HK-2 (cell line): ENCODE results near the gene MST1.

Source experiments
- DNase-seq: peaks from one replicate; pipeline ENCODE4 v3.0.0-alpha.2; 2018; ENCODE audit not compliant: unreplicated experiment

Gene MST1

DNA sequence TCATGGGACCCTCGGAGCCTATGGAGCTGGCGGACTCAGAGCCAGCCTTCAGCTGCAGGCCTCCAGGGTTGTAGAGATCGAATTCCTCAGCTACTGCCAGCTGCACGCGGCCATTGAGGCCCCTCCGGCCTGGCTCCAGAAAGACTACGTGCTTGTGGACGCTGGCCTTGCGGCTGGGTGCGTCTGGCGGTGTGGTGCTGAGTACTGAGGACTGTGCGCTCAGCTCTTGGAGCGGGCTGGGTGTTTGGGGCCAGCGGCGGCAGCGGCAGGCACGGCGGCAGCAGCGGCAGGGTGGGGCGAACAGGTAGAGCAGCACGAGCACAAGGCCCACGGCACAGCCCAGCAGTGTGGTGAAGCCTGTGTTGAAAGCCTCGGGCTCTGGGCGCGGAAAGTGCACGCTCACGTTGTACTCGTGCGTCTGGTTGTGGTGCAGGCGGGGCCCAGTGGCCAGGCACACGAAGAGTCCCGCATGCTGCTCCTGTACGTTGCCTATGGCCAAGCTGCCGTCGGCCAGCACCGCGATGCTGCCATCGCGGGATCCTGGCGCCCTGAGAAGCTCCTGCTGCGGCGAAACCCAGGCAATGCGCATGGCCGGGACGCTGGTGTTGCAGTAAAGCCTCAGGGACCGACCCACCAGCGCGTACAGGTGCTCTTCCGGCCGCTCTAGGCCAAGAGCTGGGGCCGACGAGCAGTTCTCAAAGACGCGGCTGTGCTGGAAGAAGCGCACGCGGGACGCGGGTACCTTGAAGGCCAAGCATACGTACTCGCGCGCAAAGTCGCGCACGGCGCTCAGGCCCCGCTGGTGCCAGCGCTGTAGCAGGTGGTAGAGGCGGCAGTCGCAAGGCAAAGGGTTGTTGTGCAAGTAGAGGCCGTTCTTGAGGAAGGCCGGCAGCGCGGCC, 28.9 kb upstream of the MST1 start:
- DNase-seq, result no peak

DNA sequence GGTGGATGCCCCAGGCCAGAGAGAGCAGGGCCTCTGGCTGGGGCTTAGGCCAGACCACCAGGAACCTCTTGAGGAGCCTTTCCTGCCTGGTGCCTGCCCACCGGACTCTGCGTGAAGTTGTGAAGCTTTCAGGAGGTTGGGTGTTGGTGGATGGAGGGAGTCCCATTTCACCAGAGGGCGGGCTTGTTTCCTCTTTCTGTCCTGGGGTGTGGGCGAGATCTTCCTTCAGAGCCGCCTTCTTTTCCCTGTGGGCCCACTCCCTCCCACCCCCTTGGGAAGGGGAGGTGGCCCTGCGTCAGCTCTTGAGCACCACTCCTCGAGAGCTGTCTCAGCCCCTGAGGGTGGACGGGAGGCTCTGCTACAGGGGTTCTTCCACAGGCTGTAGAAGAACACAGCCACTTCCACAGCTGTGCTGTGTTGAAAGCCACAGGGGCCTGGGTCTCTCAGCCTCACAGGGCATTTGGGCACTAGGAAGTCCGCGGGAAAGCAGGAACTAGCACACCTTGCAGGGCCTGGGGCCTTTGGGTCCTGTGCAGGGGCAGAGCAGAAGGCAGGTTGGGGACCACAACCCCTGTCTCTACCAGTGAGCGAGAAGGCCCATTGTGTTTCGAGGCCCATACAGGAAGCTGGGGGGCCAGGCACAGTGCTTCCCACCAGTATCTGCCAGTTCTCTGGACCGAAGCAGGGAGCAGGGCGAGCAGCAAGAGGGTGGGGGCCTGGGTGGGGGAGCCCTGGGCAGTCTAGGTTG, 28.1 kb upstream of the MST1 start:
- DNase-seq, result no peak

DNA sequence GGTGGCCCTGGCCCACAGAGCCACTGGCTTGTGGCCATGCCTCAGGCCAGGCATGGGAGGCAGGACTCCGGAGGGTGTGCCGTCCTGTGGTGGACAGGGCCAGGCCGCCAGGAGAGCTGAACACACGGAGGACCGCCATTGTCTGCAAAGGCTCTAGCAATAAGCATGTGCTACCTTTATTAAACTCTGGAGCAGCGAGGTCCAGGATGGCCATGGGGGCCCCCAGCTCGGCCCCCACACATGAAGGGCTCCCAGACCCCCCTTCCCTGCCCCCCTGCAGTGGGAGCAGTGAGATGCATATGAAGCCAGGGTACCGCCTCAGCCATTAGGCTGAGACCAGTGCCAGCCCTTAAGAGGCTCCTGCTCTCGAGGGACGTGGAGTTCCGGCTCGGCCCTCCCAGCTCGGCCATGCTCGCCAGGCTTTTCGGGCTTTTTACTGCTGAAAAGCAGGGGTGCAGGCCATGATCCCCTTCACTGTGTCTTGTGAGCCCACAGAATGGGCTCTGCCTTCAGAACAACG, 27.5 kb upstream of the MST1 start:
- DNase-seq, result no peak

DNA sequence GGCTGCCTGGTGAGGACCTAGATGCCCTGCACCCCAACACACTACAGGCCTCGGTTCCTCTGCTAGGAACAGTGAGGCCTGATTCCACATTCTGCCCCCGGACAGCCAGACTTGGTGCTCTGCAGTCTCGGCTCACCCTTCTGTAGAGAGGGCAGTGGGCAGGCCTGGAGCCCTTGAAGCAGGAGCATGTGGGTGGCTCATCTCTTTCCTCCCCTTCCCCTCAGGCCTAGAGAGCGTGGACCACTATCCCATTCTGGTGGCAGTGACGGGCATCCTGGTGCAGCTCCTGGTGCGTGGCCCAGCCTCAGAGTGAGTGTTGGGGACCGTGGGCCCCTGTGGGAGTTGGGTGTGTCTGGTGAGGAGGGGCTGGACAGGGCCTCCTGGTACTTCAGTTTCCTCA, 26.9 kb upstream of the MST1 start:
- DNase-seq, result no peak

DNA sequence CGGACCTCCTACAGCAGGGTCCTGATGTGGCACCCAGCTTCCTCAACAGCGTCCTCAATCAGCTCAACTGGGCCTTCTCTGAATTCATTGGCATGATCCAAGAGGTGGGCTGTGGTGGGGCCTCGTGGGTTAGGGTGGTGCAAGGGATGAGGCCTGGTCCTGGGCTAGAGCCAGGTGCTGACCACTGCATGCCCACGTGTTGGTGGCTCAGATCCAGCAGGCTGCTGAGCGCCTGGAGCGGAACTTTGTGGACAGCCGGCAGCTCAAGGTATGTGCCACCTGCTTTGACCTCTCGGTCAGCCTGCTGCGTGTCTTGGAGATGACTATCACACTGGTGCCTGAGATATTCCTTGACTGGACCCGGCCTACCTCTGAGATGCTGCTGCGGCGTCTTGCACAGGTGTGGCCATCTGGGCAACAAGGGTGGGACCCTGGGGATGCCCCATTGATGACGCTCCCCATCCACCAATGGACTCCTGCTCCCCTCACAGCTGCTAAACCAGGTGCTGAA, 26.4 kb upstream of the MST1 start:
- no peak for DNase-seq

DNA sequence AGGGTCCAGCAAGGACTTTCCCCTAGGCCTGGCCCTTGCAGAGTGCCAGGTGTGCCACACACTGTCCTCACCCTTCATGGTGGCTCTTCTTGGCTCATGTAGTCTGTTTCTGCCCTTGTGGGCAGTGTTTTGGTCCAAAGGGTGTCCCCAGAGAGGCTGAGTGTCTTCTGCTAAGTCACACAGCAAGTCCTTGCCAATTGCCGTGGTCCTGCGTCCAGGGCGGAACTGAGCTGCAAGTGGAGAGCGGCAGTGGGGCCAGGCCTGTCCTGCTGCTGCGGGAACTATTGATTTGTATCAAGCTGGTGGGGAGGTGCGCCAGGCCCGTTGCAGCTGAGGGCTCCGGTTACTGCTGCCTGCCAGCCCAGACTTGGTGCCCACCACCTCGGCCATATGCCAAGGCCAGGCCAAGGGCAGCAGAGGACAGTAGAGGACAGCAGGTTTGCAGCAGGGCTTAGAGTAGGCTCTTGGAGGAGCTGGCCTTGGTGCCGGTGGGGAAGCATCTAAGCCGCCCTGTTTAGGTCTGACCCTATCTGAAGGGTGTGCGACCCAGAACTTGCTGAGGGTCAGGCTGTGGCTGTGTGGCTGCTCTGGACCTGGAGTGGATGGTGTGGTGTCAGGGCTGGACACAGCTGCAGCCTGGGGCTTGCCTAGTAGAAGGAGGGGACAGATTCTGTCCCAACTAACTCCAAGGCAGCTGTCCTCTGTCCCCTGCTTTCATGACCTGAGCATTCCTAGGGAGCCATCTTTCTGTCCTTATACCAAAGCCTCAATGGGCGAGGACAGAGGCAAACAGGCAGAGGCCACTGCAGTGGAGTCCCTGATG, 25.7 kb upstream of the MST1 start:
- DNase-seq, result no peak

DNA sequence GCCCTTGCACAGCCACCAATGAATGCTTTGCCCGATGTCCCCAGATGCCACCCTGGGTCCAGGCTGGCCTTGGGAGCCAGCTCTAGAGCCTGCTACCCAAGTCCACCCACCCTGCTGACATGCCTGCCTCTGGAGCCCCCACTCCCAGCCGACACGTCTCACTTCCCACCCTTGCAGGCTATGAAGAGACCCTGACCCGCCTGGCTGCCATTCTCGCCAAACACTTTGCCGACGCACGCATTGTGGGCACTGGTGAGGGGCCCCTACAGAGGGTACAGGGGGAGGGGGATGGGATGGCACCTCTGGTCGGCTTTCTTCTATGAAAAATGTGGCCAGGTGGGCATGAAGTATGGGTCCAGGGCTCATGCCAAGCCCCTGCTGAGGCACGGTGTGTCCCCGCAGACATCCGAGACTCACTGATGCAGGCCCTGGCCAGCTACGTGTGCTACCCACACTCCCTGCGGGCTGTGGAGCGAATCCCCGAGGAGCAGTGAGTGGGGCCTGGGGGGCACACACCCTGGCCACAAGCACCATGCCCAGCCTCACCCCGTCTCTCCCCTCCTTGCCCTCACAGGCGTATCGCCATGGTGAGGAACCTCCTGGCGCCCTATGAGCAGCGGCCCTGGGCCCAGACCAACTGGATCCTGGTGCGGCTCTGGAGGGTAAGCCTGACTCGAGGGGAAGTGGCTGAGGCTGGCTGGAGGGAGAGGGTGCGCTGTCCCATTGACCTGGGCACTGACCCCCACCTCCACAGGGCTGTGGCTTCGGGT, 24.2 kb upstream of the MST1 start:
- DNase-seq, result no peak

DNA sequence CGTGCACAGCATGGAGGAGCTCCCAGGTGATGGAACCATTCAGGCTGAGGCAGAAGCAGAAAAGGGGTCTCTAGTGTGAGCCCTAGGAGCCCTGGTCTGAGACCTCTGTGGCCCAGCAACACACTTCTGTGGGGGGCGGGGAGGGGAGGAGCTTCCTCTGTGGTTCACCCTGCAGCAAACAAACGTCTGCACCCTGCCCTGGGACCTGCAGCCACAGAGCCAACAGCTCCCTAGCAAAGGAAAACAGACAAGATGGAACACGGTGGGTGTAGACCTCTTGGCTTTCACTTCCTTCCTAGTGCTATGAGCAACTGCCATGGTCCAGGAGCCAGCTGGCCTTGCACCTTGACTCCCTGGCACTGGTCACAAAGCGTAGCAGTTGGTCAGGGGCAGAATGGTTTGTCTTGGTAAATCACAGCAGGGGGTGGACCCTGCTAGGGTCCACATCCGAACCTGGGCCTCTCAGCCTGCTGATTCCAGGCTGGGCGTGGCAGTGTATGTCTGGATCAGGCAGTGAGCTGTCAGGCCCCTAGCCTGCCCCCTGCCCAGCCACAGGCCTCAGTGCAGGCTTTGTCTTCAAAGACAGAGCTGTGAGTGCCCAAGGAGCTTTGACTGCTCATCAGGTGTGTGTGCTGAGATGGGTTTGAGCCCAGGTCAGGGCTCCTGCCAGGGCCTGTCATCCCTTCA, 23.5 kb upstream of the MST1 start:
- no peak for DNase-seq

DNA sequence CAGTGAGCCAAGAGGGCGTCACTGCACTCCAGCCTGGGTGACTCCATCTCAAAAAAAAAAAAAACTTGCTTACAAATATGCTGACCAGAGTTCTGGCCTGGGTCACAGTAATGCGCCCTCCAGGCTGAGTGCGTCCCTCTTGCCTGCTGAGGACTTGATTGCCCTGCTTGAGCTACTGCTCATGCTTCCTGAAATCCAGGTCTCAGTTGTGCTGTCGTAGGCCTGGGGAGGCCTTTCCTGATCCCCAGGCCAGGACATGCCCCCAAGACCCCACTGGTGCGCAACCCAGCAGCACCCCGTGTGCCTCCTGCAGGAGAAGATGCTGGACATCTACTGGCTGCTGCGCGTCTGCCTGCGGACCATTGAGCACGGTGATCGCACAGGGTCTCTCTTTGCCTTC, 22.9 kb upstream of the MST1 start:
- DNase-seq, result no peak

DNA sequence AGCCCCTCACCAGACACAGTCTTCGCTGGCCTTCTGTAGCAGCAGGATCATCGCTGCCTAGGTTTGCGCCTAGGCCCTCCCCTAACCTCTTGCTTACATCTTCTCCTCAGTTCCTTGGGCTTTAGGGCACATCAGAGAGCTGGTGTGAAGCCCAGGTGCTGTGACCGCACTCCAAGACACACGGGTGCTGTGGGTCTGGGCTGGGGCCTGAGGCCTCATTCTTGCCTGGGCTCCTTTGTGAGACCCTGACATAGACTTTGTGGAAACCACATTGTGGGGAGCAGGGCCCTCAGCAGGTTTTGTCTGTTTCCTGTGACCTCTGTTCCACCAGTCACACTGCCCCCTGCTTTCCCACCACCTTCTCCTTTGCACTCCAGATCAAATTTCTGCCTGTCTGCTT, 22.2 kb upstream of the MST1 start:
- DNase-seq, result no peak

DNA sequence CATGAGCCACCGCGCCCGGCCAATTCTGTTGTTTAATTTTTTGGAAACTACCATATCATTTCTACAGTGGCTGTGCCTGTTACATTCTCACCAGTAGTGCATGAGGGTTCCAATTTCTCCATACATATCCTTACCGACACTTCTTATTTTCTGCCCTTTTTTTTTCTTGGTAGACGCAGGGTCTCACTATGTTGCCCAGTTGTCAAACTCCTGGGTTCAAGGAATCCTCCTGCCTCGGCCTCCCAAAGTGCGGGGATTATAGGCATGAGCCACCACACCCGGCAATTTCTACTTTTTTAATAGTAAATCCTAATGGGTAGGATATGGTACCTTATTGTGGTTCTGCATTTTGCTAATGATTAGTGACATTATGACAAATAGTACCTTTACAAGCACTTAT, 20.6 kb upstream of the MST1 start:
- no peak for DNase-seq

DNA sequence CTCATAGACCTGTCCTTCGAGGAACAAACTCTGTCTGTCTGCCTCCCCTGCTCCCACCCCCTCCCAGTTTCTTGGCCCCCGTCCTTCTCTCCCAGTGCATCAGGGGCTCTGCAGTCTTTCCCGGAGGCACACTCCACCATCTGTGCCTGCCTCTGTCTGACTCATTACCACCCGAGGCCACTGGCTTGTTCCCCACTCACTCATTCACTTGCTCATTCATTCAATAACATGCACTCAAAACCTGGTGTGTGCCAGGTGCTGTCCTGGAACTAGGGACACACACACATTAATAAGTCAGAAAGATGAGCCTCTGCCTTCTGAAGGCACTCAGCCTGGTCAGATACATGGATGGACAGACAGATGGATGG, 17.8 kb upstream of the MST1 start:
- DNase-seq, result no peak

DNA sequence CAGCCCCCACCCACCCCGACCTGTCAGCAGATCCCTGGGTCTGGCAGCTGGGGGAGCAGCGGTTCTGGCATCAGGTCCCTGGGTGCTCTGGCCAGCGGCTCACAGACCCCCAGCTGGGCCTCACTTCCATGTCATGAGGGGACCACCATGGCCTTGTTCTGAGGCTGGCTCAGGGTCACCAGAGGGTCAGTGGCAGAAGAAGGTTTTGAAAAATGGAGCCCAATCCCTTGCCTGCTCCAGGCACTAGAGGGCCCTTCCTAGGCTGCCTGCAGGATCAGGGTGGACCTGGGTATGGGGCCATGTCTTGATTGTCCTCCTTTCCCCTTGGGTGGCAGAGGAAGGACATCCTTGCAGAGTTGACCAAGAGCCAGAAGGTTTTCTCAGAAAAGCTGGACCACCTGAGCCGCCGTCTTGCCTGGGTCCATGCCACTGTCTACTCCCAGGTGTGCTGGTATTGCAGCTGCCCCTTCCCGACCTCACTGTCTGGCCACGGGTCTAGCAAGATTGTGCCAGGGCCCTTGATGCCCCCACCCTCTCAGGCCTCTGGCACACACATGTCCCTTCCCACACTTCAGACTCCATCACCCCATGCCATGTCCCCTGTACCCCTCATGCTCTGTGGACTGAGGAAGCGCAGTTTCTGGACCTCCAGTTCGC, 17.3 kb upstream of the MST1 start:
- no peak for DNase-seq

DNA sequence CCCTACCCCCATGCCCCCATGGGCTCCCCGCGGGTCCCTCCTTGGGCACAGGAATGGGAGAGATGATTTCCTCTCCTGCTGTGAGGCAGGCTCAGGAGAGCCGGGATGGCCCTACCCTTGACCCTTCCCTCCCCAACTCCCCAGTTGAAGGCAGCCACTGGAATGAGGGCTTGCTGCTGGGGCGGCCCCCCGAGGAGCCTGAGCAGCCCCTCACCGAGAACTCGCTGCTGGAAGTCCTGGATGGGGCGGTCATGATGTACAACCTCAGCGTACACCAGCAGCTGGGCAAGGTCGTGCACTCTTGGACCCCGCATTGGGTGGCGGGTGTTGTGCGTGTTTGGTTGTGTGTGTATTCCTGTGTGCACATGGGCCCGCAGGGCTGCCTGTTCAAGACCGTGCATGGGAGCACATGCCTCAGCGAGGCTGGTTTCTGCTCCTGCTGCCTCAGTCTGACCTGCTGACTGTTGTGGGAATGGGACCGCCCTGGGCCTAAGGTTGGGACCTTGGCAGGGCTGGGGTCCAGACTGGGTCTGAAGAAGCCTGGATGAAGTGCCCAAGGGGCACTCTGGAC, 16.2 kb upstream of the MST1 start:
- no peak for DNase-seq

DNA sequence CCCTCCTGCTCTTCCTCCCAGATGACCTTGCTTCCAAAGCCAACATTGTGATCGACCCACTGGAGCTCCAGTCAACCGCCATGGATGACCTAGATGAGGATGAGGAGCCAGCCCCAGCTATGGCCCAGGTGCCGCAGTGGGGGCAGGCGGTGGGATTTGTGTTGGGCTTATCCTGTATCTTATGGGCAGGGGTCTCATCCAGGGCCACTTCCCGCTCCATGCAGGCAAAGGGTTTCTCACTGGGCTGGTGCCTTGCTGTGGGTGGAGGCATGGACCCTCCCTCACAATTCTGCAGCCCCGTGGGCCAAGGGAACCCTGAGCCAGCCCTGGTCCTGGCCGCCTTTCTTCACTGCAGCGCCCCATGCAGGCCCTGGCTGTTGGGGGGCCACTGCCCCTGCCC, 15.4 kb upstream of the MST1 start:
- no peak for DNase-seq

DNA sequence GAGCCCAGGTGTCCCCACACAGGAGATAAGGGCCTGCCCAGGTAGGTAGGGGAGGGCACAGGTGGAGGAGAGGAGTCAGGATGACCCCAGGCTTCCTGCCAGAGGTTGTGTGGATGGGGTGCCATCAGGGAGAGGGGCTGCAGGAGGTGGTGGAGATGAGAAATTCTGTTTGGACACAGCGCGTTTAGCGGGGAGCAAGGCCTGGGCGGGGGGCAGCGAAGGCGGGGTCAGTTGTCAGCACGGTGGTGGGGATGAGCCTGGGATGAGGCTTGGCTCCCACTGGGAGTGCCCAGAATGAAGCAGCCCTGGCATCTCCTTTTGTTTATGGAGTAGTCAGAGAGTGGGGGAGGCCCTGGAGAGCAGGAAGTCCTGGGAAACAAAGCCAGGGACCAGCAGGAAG, 14.7 kb upstream of the MST1 start:
- DNase-seq, result no peak

DNA sequence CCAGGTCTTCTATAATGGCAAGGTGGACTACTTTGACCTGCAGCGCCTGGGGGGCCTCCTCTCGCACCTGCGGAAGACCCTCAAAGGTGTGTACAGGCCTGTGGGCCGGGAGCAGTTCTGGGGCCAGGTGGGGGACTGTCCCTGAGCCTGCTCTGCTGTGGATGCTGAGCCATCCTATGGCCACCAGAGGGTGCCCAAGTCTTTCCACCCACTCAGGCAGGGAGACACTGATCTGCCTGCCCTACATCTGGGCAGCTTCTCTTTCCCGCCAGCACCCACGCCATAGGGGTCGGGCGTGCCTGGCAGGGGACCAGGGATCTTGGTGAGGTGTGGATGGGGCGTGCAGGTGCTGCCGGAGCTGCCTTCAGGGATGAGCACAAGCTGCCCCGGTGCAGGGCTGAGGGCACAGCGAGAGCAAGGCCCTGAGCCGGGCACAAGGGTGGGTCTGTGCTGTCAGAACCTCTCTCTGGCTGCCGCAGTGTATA, 14.2 kb upstream of the MST1 start:
- DNase-seq, result peak; percentile 57

DNA sequence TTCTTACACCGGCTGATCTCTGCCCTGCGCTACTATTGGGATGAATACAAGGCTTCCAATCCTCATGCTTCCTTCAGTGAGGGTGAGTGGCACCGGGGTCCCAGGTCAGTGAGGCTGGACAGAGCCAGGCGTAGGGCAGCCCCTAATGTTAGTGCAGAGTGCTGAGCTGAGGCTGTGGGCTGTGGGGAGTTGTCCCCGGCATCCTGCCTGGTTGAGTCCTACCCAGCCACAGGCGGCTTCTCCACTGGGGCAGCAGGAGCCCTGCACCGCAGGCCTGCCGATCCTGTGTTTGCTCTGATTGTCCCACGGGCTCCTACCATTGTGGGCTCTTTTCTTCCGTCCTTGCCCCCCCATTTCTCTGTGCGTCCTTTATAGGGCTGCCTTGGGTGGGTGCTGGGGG, 13.4 kb upstream of the MST1 start:
- no peak for DNase-seq

DNA sequence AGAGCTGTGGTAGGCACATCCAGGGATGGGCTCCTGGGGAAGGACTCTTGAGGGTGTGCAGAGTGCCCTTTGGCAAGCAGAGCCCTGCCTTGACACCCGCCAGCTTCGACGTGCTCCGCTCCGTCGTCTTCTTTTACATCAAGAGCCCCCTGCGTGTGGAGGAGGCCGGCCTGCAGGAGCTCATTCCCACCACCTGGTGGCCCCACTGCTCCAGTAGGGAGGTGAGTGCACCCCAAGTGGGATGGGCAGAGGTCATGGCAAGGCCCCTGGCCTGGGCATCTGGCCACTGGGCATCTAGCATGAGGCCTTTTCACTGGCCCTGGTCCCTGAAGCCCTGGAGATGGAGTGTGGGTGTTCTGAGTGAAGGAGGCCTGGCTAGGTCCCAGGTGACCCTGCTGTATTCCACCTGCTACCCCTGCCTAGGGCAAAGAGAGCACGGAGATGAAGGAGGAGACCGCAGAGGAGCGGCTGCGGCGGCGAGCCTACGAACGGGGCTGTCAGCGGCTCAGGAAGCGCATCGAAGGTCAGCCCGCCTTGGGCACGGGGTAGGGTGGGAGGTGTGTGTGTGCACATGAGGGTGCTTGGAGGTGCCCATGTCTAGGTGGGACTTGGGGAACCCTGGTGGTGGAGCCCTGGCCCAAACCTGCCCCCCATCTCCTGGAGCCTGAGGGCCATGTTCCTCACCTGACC, 12.3 kb upstream of the MST1 start:
- DNase-seq, result no peak
